ENCODE measurements around the gene POLD3. TPM values are rescaled to one million over a fixed set of nuclear protein-coding genes. Genes with fewer than 3 reads are reported as not detected.
A peak's percentile ranks its signal among the peaks of the same experiment; 100 is the strongest.

Gene POLD3
- total RNA-seq, 1 donor from 2014 or later = 10.3 TPM

DNA sequence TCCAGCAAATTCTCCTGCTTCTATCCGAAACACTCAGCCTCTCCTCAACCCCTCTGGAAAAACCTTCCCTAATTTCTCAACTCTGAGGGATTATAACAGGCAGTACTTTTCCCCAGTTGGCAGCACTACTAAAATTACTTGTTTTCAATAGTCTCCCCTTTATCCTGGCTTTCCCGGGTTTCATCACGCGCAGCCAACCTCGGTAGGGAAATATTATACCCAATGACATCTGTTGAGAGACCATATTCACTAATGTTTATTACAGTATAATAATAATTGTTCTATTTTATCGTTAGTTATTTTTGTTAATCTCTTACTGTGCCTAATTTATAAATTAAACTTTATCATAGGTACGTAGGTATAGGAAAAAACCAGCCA lies 330 bp upstream of the POLD3 start:
- Histone ChIP-seq H3K9me3 (no peaks in the 10 kb centered on the region), H3K4me1 (no peaks in the 10 kb centered on the region), H3K36me3 (peaks cover 0 to 8% of the 10 kb centered on the region in 2 donors), H3K27me3 (no peaks in the 10 kb centered on the region), H3K27ac (peak overlapping the region; percentile 65 to 69), H3K4me3 (peak overlapping the region; percentile 70 to 91)
- intact Hi-C loops (cut with DNase I) = loop anchor here (10.0 kb wide), 1 partner anchor 97 kb away; the partner anchor contains the start of gene LIPT2
- TF ChIP-seq CTCF (IDR thresholded peaks at IDR 0.05) = no peak
- no peak for DNase-seq (ENCODE audit: low spot score in 2 of 2)

- peak overlapping the region; percentile 70 to 91 for H3K4me3 ChIP-seq
- peak overlapping the region in 1 of 2 donors; percentile 69 for H3K27ac ChIP-seq
- H3K27me3 ChIP-seq = no peaks in the 10 kb centered on the region
- H3K9me3 ChIP-seq = no peaks in the 10 kb centered on the region
- DNase-seq (ENCODE audit: low spot score in 2 of 2) = no peak
- no peaks in the 10 kb centered on the region for H3K4me1 ChIP-seq
- peaks cover 0 to 15% of the 10 kb centered on the region in 2 donors for H3K36me3 ChIP-seq
- intact Hi-C loops (cut with DNase I) = loop anchor here (10.0 kb wide), 1 partner anchor 99 kb away; the partner anchor contains the start of gene LIPT2
- TF ChIP-seq CTCF (IDR thresholded peaks at IDR 0.05) = no peak
These were observed 1.1 kb downstream of the POLD3 start for GRCh38 chr11:74593463-74593862.

DNA sequence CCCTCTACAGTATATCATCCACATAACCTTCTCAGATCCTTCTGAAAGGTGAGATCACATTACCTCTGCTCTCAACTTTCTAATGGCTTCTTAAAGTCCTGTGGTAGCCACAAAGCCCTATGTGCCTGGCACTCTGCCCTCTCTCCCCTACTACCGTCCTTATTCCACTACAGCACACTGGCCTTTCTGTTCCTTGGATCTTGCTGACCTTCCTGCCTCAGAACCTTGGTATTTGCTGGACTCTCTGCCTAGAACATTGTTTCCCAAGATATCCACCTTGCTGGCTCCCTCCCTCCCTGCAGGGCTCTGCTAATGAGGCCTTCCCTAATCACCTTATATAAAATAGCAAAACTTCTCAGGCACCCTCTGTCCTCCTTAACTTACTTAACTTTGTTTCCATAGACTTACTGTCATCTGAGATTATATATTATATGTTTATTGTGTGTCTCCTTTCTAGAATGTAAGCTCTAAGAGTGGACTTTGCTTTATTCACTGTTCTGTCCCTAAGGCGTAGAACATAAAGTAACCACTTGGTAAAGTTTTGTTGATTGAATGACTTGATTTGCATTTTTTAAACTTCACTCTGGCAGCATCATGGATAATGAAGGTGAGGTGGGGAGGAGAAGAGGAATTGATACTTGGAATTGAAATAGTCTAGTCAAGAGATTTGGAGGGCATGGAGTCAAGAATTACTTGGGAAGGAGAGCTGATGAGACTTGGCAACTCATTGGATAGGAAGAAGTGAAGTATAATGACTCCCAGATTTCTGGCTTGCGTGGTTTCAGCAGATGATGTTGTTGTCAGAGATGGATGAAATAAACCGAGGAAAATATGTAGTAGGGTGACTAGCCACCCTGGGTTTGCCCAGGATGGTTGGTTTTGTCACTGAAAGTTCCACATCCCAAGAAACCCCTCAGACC lies 10.5 kb downstream of the POLD3 start:
- no peak for DNase-seq (ENCODE audit: low spot score in 2 of 2)
- no peaks in the 10 kb centered on the region for H3K27me3 ChIP-seq
- no peak overlapping the region for H3K4me3 ChIP-seq
- no peaks in the 10 kb centered on the region for H3K9me3 ChIP-seq
- H3K36me3 ChIP-seq = peaks cover 6 to 15% of the 10 kb centered on the region in 2 donors
- no peak for TF ChIP-seq CTCF (IDR thresholded peaks at IDR 0.05)
- no peaks in the 10 kb centered on the region for H3K4me1 ChIP-seq
- intact Hi-C loops (cut with DNase I) = no loop called here
- no peak overlapping the region for H3K27ac ChIP-seq

DNA sequence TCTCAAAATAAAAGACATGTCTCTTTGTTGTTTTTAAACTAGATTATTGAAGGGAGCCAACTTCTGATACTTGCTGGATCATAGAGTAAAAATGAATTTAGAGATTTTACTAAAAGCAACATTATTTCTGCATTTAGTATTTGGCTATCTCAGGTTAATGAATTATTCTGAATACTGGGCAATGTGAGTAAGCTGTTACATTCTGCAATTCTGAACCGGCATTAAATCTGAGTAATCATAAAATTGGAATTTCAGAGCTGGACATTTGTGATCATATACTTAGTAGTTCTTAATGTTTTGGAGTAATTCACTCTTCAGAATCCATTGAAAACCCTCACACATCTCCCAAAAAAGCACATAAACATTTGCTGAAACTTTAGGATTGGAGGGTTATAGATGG lies 11.5 kb downstream of the POLD3 start:
- Histone ChIP-seq H3K4me3 (no peak overlapping the region), H3K4me1 (no peaks in the 10 kb centered on the region), H3K9me3 (no peaks in the 10 kb centered on the region), H3K36me3 (peaks cover 9 to 15% of the 10 kb centered on the region in 2 donors), H3K27me3 (no peaks in the 10 kb centered on the region), H3K27ac (no peak overlapping the region)
- DNase-seq (ENCODE audit: low spot score in 2 of 2) = no peak
- intact Hi-C loops (cut with DNase I) = no loop called here
- no peak for TF ChIP-seq CTCF (IDR thresholded peaks at IDR 0.05)

- H3K27me3 ChIP-seq = no peaks in the 10 kb centered on the region
- no peaks in the 10 kb centered on the region for H3K9me3 ChIP-seq
- intact Hi-C loops (cut with DNase I) = no loop called here
- H3K4me3 ChIP-seq = no peak overlapping the region
- no peak for DNase-seq (ENCODE audit: low spot score in 2 of 2)
- peaks cover 9 to 15% of the 10 kb centered on the region in 2 donors for H3K36me3 ChIP-seq
- H3K27ac ChIP-seq = no peak overlapping the region
- H3K4me1 ChIP-seq = no peaks in the 10 kb centered on the region
- no peak for TF ChIP-seq CTCF (IDR thresholded peaks at IDR 0.05)
These were observed 11.9 kb downstream of the POLD3 start for GRCh38 chr11:74604311-74604710.
